Aorta (tissue), 5 donors: Measurements from ENCODE around the gene ILF3. TPM values are rescaled to one million over a fixed set of nuclear protein-coding genes. Genes with fewer than 3 reads are reported as not detected.

Experiments
- ATAC-seq: fragments of 200-7000 bp; cut with Tn5 transposase; one replicate; pipeline ENCODE4 v1.9.1; 2022; ENCODE audit warnings: moderate library complexity; ENCODE audit not compliant: low FRiP score
- DNase-seq, 2 donors: peaks; one replicate each; pipeline ENCODE4 v3.0.0-alpha.2; 2020
- H3K27ac ChIP-seq, 2 donors: one replicate each; pipeline ENCODE4 v1.5.1; 2013; ENCODE audit warnings: low read length in 2 of 2, mild to moderate bottlenecking in 2 of 2, moderate library complexity in 2 of 2, control low read depth in 1 of 2, inconsistent platforms in 1 of 2, low read depth in 1 of 2
- H3K27me3 ChIP-seq, 2 donors: one replicate each; pipeline ENCODE4 v1.6.1; 2013; ENCODE audit warnings: control low read depth in 1 of 2, low read length in 1 of 2, mild to moderate bottlenecking in 1 of 2, moderate library complexity in 1 of 2; ENCODE audit not compliant: insufficient read depth in 2 of 2, control insufficient read depth in 1 of 2
- H3K36me3 ChIP-seq, 2 donors: one replicate each; pipeline ENCODE4 v1.6.1; 2013; ENCODE audit warnings: control low read depth in 1 of 2, low read length in 1 of 2, mild to moderate bottlenecking in 1 of 2; ENCODE audit not compliant: insufficient read depth in 2 of 2, control insufficient read depth in 1 of 2
- H3K4me1 ChIP-seq, 2 donors: one replicate each; pipeline ENCODE4 v1.6.1; 2013; ENCODE audit warnings: low read length in 2 of 2, control low read depth in 1 of 2, mild to moderate bottlenecking in 1 of 2, moderate library complexity in 1 of 2; ENCODE audit not compliant: insufficient read depth in 2 of 2, control insufficient read depth in 1 of 2
- H3K4me3 ChIP-seq, 2 donors: one replicate each; pipeline ENCODE4 v1.5.1; 2013; ENCODE audit warnings: low read length in 2 of 2, control low read depth in 1 of 2, mild to moderate bottlenecking in 1 of 2
- H3K9me3 ChIP-seq: one replicate; pipeline ENCODE4 v1.6.1; 2013; ENCODE audit warnings: mild to moderate bottlenecking, low read length; ENCODE audit not compliant: control insufficient read depth
- WGBS, 2 donors: extraction: QIAGEN DNeasy Blood & Tissue Kit; methylation state at CpG; one replicate each; pipeline ENCODE4 v1.1.7; 2013; 5-methylcytosine and 5-hydroxymethylcytosine counted together
- intact Hi-C, 2 donors: fragments of 100-400 bp; cut with DNase I; formaldehyde crosslinking; loops; one replicate each; pipeline versions ENCODE4 v1.14.2 to v1.15.0; 2022
- polyA plus RNA-seq, 2 donors: library from polyadenylated mRNA; stranded (reverse); fragments of 200-250 nt; gene quantifications; one replicate each; pipeline ENCODE4 v1.2.3, GENCODE V29; 2013
- total RNA-seq, 2 donors: library from RNA; stranded (reverse); fragmentation: NEBNext Ultra II Directional; extraction: Animal tissue kit (Norgen Biotek cat#: 25700); gene quantifications; one replicate each; pipeline ENCODE4 v1.2.1, GENCODE V29; 2021
- donor health status: healthy with polysubstance abuse.
- donor health status: Bipolar disorder and iron deficiency.
- donor health status: DM: no; HTN: no; CAD: no.
- donor health status: DM: no; HTN: no; CAD: no.
- donor health status: DM: yes; HTN: yes; CAD: no.

Gene ILF3
- total and polyA plus RNA-seq, 4 donors: 40.2 to 190 (median 139) TPM

GRCh38 chr19:10686661-10687517, 32.7 kb downstream of the ILF3 start:
- WGBS, 2 donors: 78% methylated on average over 28 to 31 of the region's 31 CpGs
- no peak overlapping the region for H3K27ac ChIP-seq
- H3K9me3 ChIP-seq: no peaks in the 10 kb centered on the region
- no peak for DNase-seq
- H3K27me3 ChIP-seq: no peaks in the 10 kb centered on the region
- ATAC-seq: peak; percentile 49
- peaks cover 0 to 12% of the 10 kb centered on the region in 2 donors for H3K36me3 ChIP-seq
- no peak overlapping the region for H3K4me3 ChIP-seq
- H3K4me1 ChIP-seq: no peaks in the 10 kb centered on the region
- intact Hi-C loops: no loop called here

- Histone ChIP-seq H3K9me3 (no peaks in the 10 kb centered on the region), H3K4me1 (no peaks in the 10 kb centered on the region), H3K27me3 (no peaks in the 10 kb centered on the region), H3K36me3 (peaks cover 0 to 9% of the 10 kb centered on the region in 2 donors), H3K4me3 (no peak overlapping the region), H3K27ac (no peak overlapping the region)
- ATAC-seq: no peak
- 87 to 90% methylated on average over 25 of the region's 25 CpGs for WGBS, 2 donors
- intact Hi-C loops: no loop called here
- DNase-seq: no peak
Measured at GRCh38 chr19:10687518-10688288, 33.6 kb downstream of the ILF3 start.

GRCh38 chr19:10688545-10689280, 34.6 kb downstream of the ILF3 start:
- intact Hi-C loops: no loop called here
- no peaks in the 10 kb centered on the region for H3K4me1 ChIP-seq
- H3K4me3 ChIP-seq: no peak overlapping the region
- H3K27ac ChIP-seq: no peak overlapping the region
- no peak for ATAC-seq
- no peak for DNase-seq
- peaks cover 0 to 7% of the 10 kb centered on the region in 2 donors for H3K36me3 ChIP-seq
- H3K9me3 ChIP-seq: no peaks in the 10 kb centered on the region
- no peaks in the 10 kb centered on the region for H3K27me3 ChIP-seq
- WGBS, 2 donors: 89 to 90% methylated on average over 27 of the region's 27 CpGs

- Histone ChIP-seq H3K9me3 (no peaks in the 10 kb centered on the region), H3K4me1 (no peaks in the 10 kb centered on the region), H3K36me3 (peaks cover 0 to 7% of the 10 kb centered on the region in 2 donors), H3K27me3 (no peaks in the 10 kb centered on the region), H3K27ac (no peak overlapping the region), H3K4me3 (no peak overlapping the region)
- ATAC-seq (no peak), DNase-seq (no peak)
- intact Hi-C loops: no loop called here
- 37 to 46% methylated on average over 7 of the region's 7 CpGs for WGBS, 2 donors
Measured at GRCh38 chr19:10690341-10690781, 36.2 kb downstream of the ILF3 start.

- DNase-seq: no peak
- intact Hi-C loops: no loop called here
- no peak for ATAC-seq
- WGBS, 2 donors: 82 to 85% methylated on average over 23 of the region's 23 CpGs
- Histone ChIP-seq H3K4me1 (no peaks in the 10 kb centered on the region), H3K9me3 (no peaks in the 10 kb centered on the region), H3K27ac (no peak overlapping the region), H3K4me3 (no peak overlapping the region), H3K36me3 (peaks cover 0 to 7% of the 10 kb centered on the region in 2 donors), H3K27me3 (no peaks in the 10 kb centered on the region)
Measured at GRCh38 chr19:10691178-10691881, 37.2 kb downstream of the ILF3 start.

GRCh38 chr19:10691883-10692282, 37.7 kb downstream of the ILF3 start:
- WGBS, 2 donors: 78 to 82% methylated on average over 5 of the region's 5 CpGs
- Histone ChIP-seq H3K27ac (no peak overlapping the region), H3K4me1 (no peaks in the 10 kb centered on the region), H3K36me3 (peaks cover 0 to 7% of the 10 kb centered on the region in 2 donors), H3K9me3 (no peaks in the 10 kb centered on the region), H3K4me3 (no peak overlapping the region), H3K27me3 (no peaks in the 10 kb centered on the region)
- no peak for DNase-seq
- intact Hi-C loops: no loop called here
- no peak for ATAC-seq

GRCh38 chr19:10692673-10693264, 38.6 kb downstream of the ILF3 start:
- Histone ChIP-seq H3K36me3 (peaks cover 0 to 7% of the 10 kb centered on the region in 2 donors), H3K27me3 (no peaks in the 10 kb centered on the region), H3K9me3 (no peaks in the 10 kb centered on the region), H3K4me1 (no peaks in the 10 kb centered on the region), H3K4me3 (no peak overlapping the region), H3K27ac (no peak overlapping the region)
- 89 to 90% methylated on average over 5 of the region's 5 CpGs for WGBS, 2 donors
- ATAC-seq: no peak
- intact Hi-C loops: no loop called here
- no peak for DNase-seq
